ENCODE data around the gene HMHB1.

Gene HMHB1

GRCh38 chr5:143770450-143770849, 41.5 kb upstream of the HMHB1 start:
- H3K4me3 ChIP-seq (replicated peaks; ENCODE audit: insufficient read depth, low read length) = no peak overlapping the region
- no peak for TF ChIP-seq CTCF (IDR thresholded peaks at IDR 0.05; ENCODE audit: insufficient read depth, low read length)
- TF ChIP-seq SPI1 (IDR thresholded peaks at IDR 0.05; ENCODE audit: borderline replicate concordance, low read depth) = no peak
- no peak for TF ChIP-seq POLR2AphosphoS5 (IDR thresholded peaks at IDR 0.05; ENCODE audit: low read depth)
- no peak for TF ChIP-seq GABPA (IDR thresholded peaks at IDR 0.05; ENCODE audit: low read depth)
- no peak for TF ChIP-seq REST (IDR thresholded peaks at IDR 0.05; ENCODE audit: insufficient replicate concordance, low read depth)
- H3K27me3 ChIP-seq (ENCODE audit: insufficient read depth, poor library complexity, severe bottlenecking) = no peaks in the 10 kb centered on the region
- no peak overlapping the region for H3K27ac ChIP-seq (replicated peaks)
- DNase-seq (ENCODE audit: low read depth in 1 of 2, low spot score in 1 of 2) = no peak

- no peak overlapping the region for H3K27ac ChIP-seq (replicated peaks)
- DNase-seq (ENCODE audit: low read depth in 1 of 2, low spot score in 1 of 2) = no peak
- H3K4me3 ChIP-seq (replicated peaks; ENCODE audit: insufficient read depth, low read length) = no peak overlapping the region
- TF ChIP-seq CTCF (IDR thresholded peaks at IDR 0.05; ENCODE audit: insufficient read depth, low read length) (no peak), GABPA (IDR thresholded peaks at IDR 0.05; ENCODE audit: low read depth) (no peak), SPI1 (IDR thresholded peaks at IDR 0.05; ENCODE audit: borderline replicate concordance, low read depth) (no peak), REST (IDR thresholded peaks at IDR 0.05; ENCODE audit: insufficient replicate concordance, low read depth) (no peak), POLR2AphosphoS5 (IDR thresholded peaks at IDR 0.05; ENCODE audit: low read depth) (no peak)
- no peaks in the 10 kb centered on the region for H3K27me3 ChIP-seq (ENCODE audit: insufficient read depth, poor library complexity, severe bottlenecking)
These were observed 40.8 kb upstream of the HMHB1 start for GRCh38 chr5:143771189-143771588.

GRCh38 chr5:143771602-143772001, 40.4 kb upstream of the HMHB1 start:
- Histone ChIP-seq H3K27me3 (ENCODE audit: insufficient read depth, poor library complexity, severe bottlenecking) (no peaks in the 10 kb centered on the region), H3K4me3 (replicated peaks; ENCODE audit: insufficient read depth, low read length) (no peak overlapping the region), H3K27ac (replicated peaks) (no peak overlapping the region)
- TF ChIP-seq SPI1 (IDR thresholded peaks at IDR 0.05; ENCODE audit: borderline replicate concordance, low read depth) = no peak
- no peak for TF ChIP-seq GABPA (IDR thresholded peaks at IDR 0.05; ENCODE audit: low read depth)
- TF ChIP-seq CTCF (IDR thresholded peaks at IDR 0.05; ENCODE audit: insufficient read depth, low read length) = no peak
- TF ChIP-seq REST (IDR thresholded peaks at IDR 0.05; ENCODE audit: insufficient replicate concordance, low read depth) = no peak
- no peak for TF ChIP-seq POLR2AphosphoS5 (IDR thresholded peaks at IDR 0.05; ENCODE audit: low read depth)
- no peak for DNase-seq (ENCODE audit: low read depth in 1 of 2, low spot score in 1 of 2)

All from HL-60 (cell line).